Glutamatergic neuron (in vitro differentiated cells): ENCODE data around the gene STOML1. TPM values are rescaled to one million over a fixed set of nuclear protein-coding genes. Genes with fewer than 3 reads are reported as not detected.
A peak's percentile ranks its signal among the peaks of the same experiment; 100 is the strongest.

Experiments
- DNase-seq: peaks from one replicate; pipeline ENCODE4 v3.0.0; 2022
- H3K27ac Mint-ChIP-seq: one replicate; pipeline ENCODE4 v1.8.0; 2020; ENCODE audit warnings: mild to moderate bottlenecking, mixed read lengths, inconsistent platforms; ENCODE audit not compliant: unreplicated experiment
- H3K27me3 Mint-ChIP-seq: one replicate; pipeline ENCODE4 v1.8.0; 2020; ENCODE audit warnings: mild to moderate bottlenecking, moderate library complexity, mixed read lengths, inconsistent platforms; ENCODE audit not compliant: unreplicated experiment
- H3K36me3 Mint-ChIP-seq: one replicate; pipeline ENCODE4 v1.8.0; 2020; ENCODE audit warnings: mild to moderate bottlenecking, mixed read lengths, inconsistent platforms; ENCODE audit not compliant: unreplicated experiment
- H3K4me1 Mint-ChIP-seq: one replicate; pipeline ENCODE4 v1.8.0; 2020; ENCODE audit warnings: mild to moderate bottlenecking, low read depth, mixed read lengths, inconsistent platforms; ENCODE audit not compliant: unreplicated experiment
- H3K4me3 Mint-ChIP-seq: one replicate; pipeline ENCODE4 v1.8.0; 2020; ENCODE audit warnings: mild to moderate bottlenecking, mixed read lengths, inconsistent platforms; ENCODE audit not compliant: unreplicated experiment
- H3K9me3 Mint-ChIP-seq: one replicate; pipeline ENCODE4 v1.8.0; 2020; ENCODE audit warnings: mild to moderate bottlenecking, moderate library complexity, mixed read lengths, inconsistent platforms; ENCODE audit not compliant: unreplicated experiment
- CTCF ChIP-seq: fragments of 200-600 bp; sonication (generic); IDR thresholded peaks from one replicate; pipeline ENCODE4 v1.5.0; 2021; ENCODE audit not compliant: partially characterized antibody, unreplicated experiment
- total RNA-seq: library from RNA; stranded (reverse); fragmentation: NEBNext Ultra II Directional; extraction: Animal tissue kit (Norgen Biotek cat#: 25700); gene quantifications from one replicate; pipeline ENCODE4 v1.2.1, GENCODE V29; 2021; ENCODE audit not compliant: unreplicated experiment

Gene STOML1
- total RNA-seq, 1 donor from 2014 or later, result 19.5 TPM

GRCh38 chr15:73937726-73938125 is 54.4 kb downstream of the STOML1 start:
- peaks cover 10% of the 10 kb centered on the region for H3K9me3 Mint-ChIP-seq
- TF ChIP-seq CTCF, result no peak
- peaks cover 52% of the 10 kb centered on the region for H3K4me1 Mint-ChIP-seq
- no peaks in the 10 kb centered on the region for H3K36me3 Mint-ChIP-seq
- H3K27ac Mint-ChIP-seq, result no peak overlapping the region
- DNase-seq, result no peak
- peaks cover 12% of the 10 kb centered on the region for H3K27me3 Mint-ChIP-seq
- no peak overlapping the region for H3K4me3 Mint-ChIP-seq

DNA sequence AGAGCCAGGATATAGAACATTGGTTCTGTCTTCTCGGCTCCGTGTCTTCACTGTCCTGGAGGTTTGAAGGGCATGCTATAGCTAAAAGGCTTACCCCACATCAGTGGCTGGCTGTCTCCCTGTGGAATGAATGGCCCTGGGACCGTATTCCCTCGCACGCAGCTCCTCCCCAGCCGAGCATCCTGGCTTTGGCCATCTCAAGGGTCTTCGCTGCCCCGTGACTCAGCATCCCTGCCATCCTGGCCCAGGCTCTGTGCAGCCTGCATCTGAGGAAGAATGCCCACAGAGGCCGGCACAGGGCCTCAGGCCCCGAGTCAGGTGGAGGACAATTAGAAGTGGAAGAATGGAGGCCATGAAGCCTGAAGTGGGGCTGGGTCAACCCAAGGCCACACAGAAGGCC is 54.8 kb downstream of the STOML1 start:
- DNase-seq, result no peak
- no peak for TF ChIP-seq CTCF
- H3K36me3 Mint-ChIP-seq, result no peaks in the 10 kb centered on the region
- no peak overlapping the region for H3K4me3 Mint-ChIP-seq
- peaks cover 50% of the 10 kb centered on the region for H3K4me1 Mint-ChIP-seq
- no peak overlapping the region for H3K27ac Mint-ChIP-seq
- peaks cover 14% of the 10 kb centered on the region for H3K27me3 Mint-ChIP-seq
- peaks cover 10% of the 10 kb centered on the region for H3K9me3 Mint-ChIP-seq

- DNase-seq, result no peak
- peaks cover 8% of the 10 kb centered on the region for H3K9me3 Mint-ChIP-seq
- no peaks in the 10 kb centered on the region for H3K36me3 Mint-ChIP-seq
- peaks cover 49% of the 10 kb centered on the region for H3K4me1 Mint-ChIP-seq
- TF ChIP-seq CTCF, result no peak
- peak overlapping the region; percentile 44 for H3K4me3 Mint-ChIP-seq
- H3K27me3 Mint-ChIP-seq, result peaks cover 14% of the 10 kb centered on the region
- H3K27ac Mint-ChIP-seq, result peak overlapping the region; percentile 86
These were observed 55.4 kb downstream of the STOML1 start for GRCh38 chr15:73936588-73937290.

GRCh38 chr15:73936181-73936580 is 55.9 kb downstream of the STOML1 start:
- peaks cover 49% of the 10 kb centered on the region for H3K4me1 Mint-ChIP-seq
- no peak for TF ChIP-seq CTCF
- no peaks in the 10 kb centered on the region for H3K36me3 Mint-ChIP-seq
- peaks cover 8% of the 10 kb centered on the region for H3K9me3 Mint-ChIP-seq
- peak overlapping the region; percentile 86 for H3K27ac Mint-ChIP-seq
- no peak for DNase-seq
- H3K4me3 Mint-ChIP-seq, result peak overlapping the region; percentile 44
- peaks cover 14% of the 10 kb centered on the region for H3K27me3 Mint-ChIP-seq

- Mint-ChIP-seq H3K27ac (peak overlapping the region; percentile 80), H3K27me3 (peaks cover 14% of the 10 kb centered on the region), H3K9me3 (peaks cover 8% of the 10 kb centered on the region), H3K4me3 (peak overlapping the region; percentile 61), H3K4me1 (peaks cover 50% of the 10 kb centered on the region), H3K36me3 (no peaks in the 10 kb centered on the region)
- TF ChIP-seq CTCF, result no peak
- no peak for DNase-seq
These were observed 56.5 kb downstream of the STOML1 start for GRCh38 chr15:73935547-73935946.
